ENCODE measurements around the gene SAV1.

SAV1 gene

DNA sequence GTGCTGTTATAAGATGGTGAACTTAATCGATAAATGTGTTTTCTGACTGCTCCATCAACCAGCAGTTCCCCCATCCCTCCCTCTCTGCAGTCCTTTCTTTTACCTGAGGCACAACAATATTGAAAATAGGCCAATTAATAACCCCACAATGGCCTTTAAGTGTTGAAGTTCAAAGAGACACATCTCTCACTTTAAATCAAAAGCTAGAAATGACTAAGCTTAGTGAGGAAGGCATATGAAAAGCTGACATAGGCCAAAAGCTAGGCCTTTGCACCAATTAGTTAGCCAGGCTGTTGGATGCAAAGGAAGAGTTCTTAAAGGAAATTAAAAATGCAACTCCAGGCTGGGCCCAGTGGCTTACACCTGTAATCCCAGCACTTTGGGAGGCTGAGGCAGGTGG lies 43.7 kb downstream of the SAV1 start:
- no peaks in the 10 kb centered on the region for H3K79me2 ChIP-seq (ENCODE audit: insufficient read depth, low read length)
- no peak overlapping the region for H3K9ac ChIP-seq (ENCODE audit: low read length)
- H3K9me3 ChIP-seq (ENCODE audit: low read length) = no peaks in the 10 kb centered on the region
- H4K20me1 ChIP-seq (ENCODE audit: insufficient read depth, low read length) = no peaks in the 10 kb centered on the region
- no peak overlapping the region for H3K27ac ChIP-seq (ENCODE audit: low read depth, low read length, poor library complexity, severe bottlenecking)
- no peaks in the 10 kb centered on the region for H3K36me3 ChIP-seq (ENCODE audit: insufficient read depth, low read length)
- no peaks in the 10 kb centered on the region for H3F3A ChIP-seq (ENCODE audit: insufficient read depth, low read length)
- H3K4me3 ChIP-seq (ENCODE audit: low read depth, low read length, poor library complexity, severe bottlenecking) = no peak overlapping the region
- TF ChIP-seq EZH2 (IDR thresholded peaks at IDR 0.05; ENCODE audit: borderline replicate concordance, low read length) = no peak
- TF ChIP-seq, protein P1, sequence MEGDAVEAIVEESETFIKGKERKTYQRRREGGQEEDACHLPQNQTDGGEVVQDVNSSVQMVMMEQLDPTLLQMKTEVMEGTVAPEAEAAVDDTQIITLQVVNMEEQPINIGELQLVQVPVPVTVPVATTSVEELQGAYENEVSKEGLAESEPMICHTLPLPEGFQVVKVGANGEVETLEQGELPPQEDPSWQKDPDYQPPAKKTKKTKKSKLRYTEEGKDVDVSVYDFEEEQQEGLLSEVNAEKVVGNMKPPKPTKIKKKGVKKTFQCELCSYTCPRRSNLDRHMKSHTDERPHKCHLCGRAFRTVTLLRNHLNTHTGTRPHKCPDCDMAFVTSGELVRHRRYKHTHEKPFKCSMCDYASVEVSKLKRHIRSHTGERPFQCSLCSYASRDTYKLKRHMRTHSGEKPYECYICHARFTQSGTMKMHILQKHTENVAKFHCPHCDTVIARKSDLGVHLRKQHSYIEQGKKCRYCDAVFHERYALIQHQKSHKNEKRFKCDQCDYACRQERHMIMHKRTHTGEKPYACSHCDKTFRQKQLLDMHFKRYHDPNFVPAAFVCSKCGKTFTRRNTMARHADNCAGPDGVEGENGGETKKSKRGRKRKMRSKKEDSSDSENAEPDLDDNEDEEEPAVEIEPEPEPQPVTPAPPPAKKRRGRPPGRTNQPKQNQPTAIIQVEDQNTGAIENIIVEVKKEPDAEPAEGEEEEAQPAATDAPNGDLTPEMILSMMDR (IDR thresholded peaks at IDR 0.05; ENCODE audit: low read length) = no peak
- H3K9me2 ChIP-seq (ENCODE audit: low read depth, low read length) = no peaks in the 10 kb centered on the region
- no peaks in the 10 kb centered on the region for H3K27me3 ChIP-seq (ENCODE audit: insufficient read depth, low read length)
- H2AFZ ChIP-seq (ENCODE audit: low read length) = no peak overlapping the region
- no peak overlapping the region for H3K4me2 ChIP-seq (ENCODE audit: low read length)
- H3K4me1 ChIP-seq (ENCODE audit: insufficient read depth, low read length, severe bottlenecking) = peaks cover 7% of the 10 kb centered on the region

DNA sequence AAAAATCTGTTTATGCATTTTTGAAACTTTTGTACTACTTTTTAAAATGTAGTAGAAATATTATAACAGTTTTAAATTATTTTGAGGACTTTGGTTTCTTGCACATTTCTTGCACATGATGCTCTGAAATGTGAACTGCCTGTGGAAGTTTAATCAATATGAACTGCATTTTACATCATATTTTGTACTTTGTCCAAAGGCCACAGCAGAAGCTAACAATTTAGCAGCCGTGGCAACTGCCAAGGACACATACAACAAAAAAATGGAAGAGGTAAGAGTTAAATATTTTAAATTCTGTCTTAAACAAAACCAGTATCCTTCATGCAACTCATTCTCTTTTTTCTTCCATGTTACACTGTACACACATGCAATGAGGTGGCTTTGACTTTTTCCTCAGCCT lies 45.1 kb downstream of the SAV1 start:
- H3K79me2 ChIP-seq (ENCODE audit: insufficient read depth, low read length) = no peaks in the 10 kb centered on the region
- H3K9me3 ChIP-seq (ENCODE audit: low read length) = no peaks in the 10 kb centered on the region
- no peaks in the 10 kb centered on the region for H3F3A ChIP-seq (ENCODE audit: insufficient read depth, low read length)

DNA sequence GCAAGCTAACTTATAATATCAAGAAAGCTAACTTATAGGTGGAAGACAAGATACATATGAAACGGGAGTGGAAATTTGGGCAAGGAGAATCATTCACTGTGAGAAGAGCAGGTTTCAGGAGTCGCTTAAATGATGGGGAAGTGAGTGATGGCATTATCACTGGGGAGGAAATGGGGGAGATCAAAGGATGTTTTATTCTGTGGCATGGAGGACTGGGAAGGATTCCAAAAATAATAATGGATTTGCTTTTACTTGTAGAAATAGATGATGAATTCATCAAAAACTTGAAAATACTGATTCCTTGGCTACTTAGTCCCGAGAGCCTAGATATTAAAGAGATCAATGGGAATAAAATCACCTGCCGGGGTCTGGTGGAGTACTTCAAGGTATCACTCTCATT lies 47.8 kb downstream of the SAV1 start:
- no peak overlapping the region for H2AFZ ChIP-seq (ENCODE audit: low read length)
- no peaks in the 10 kb centered on the region for H4K20me1 ChIP-seq (ENCODE audit: insufficient read depth, low read length)
- no peak overlapping the region for H3K4me2 ChIP-seq (ENCODE audit: low read length)
- no peak overlapping the region for H3K9ac ChIP-seq (ENCODE audit: low read length)
- no peak overlapping the region for H3K27ac ChIP-seq (ENCODE audit: low read depth, low read length, poor library complexity, severe bottlenecking)
- H3K4me1 ChIP-seq (ENCODE audit: insufficient read depth, low read length, severe bottlenecking) = peaks cover 7% of the 10 kb centered on the region
- H3K27me3 ChIP-seq (ENCODE audit: insufficient read depth, low read length) = no peaks in the 10 kb centered on the region
- no peaks in the 10 kb centered on the region for H3K36me3 ChIP-seq (ENCODE audit: insufficient read depth, low read length)
- no peaks in the 10 kb centered on the region for H3K79me2 ChIP-seq (ENCODE audit: insufficient read depth, low read length)
- no peak overlapping the region for H3K4me3 ChIP-seq (ENCODE audit: low read depth, low read length, poor library complexity, severe bottlenecking)
- no peaks in the 10 kb centered on the region for H3K9me2 ChIP-seq (ENCODE audit: low read depth, low read length)
- no peaks in the 10 kb centered on the region for H3F3A ChIP-seq (ENCODE audit: insufficient read depth, low read length)
- TF ChIP-seq, protein P1 (IDR thresholded peaks at IDR 0.05; ENCODE audit: low read length) = no peak
- no peak for TF ChIP-seq EZH2 (IDR thresholded peaks at IDR 0.05; ENCODE audit: borderline replicate concordance, low read length)
- H3K9me3 ChIP-seq (ENCODE audit: low read length) = no peaks in the 10 kb centered on the region

More for the DNA sequence above, 45.1 kb downstream of the SAV1 start:
- Histone ChIP-seq H3K4me2 (ENCODE audit: low read length) (no peak overlapping the region), H3K9me2 (ENCODE audit: low read depth, low read length) (no peaks in the 10 kb centered on the region), H3K27me3 (ENCODE audit: insufficient read depth, low read length) (no peaks in the 10 kb centered on the region), H2AFZ (ENCODE audit: low read length) (no peak overlapping the region), H3K36me3 (ENCODE audit: insufficient read depth, low read length) (no peaks in the 10 kb centered on the region), H3K4me3 (ENCODE audit: low read depth, low read length, poor library complexity, severe bottlenecking) (no peak overlapping the region), H4K20me1 (ENCODE audit: insufficient read depth, low read length) (no peaks in the 10 kb centered on the region), H3K27ac (ENCODE audit: low read depth, low read length, poor library complexity, severe bottlenecking) (no peak overlapping the region), H3K9ac (ENCODE audit: low read length) (no peak overlapping the region), H3K4me1 (ENCODE audit: insufficient read depth, low read length, severe bottlenecking) (peaks cover 7% of the 10 kb centered on the region)
- no peak for TF ChIP-seq EZH2 (IDR thresholded peaks at IDR 0.05; ENCODE audit: borderline replicate concordance, low read length)
- TF ChIP-seq, protein P1 (IDR thresholded peaks at IDR 0.05; ENCODE audit: low read length) = no peak
